Kidney tubule cell (primary cell): ENCODE data around the gene PSMD4.
"Not testable (repeated sequence)": the region's sequence is repeated elsewhere in the genome, so short reads cannot be mapped to it uniquely, and the experiment has no call there.

ENCODE experiments used
- DNase-seq: peaks from one replicate; pipeline ENCODE4 v3.0.0-alpha.2; 2018; ENCODE audit warnings: low spot score

The PSMD4 gene

GRCh38 chr1:151273924-151274466 is 19.5 kb downstream of the PSMD4 start:
- peak; percentile 64 for DNase-seq

GRCh38 chr1:151275341-151275740 is 20.8 kb downstream of the PSMD4 start:
- DNase-seq: not testable (repeated sequence)

- DNase-seq: peak; percentile 32
These were observed 22.7 kb downstream of the PSMD4 start for GRCh38 chr1:151277249-151277648.

- peak; percentile 97 for DNase-seq
These were observed 26.9 kb downstream of the PSMD4 start for GRCh38 chr1:151281225-151281968.

- peak; percentile 100 for DNase-seq
These were observed 27.7 kb downstream of the PSMD4 start, which contains the start of gene ZNF687 for GRCh38 chr1:151281969-151282882. ZNF687 (plus strand) TSS chr1:151282299; CDS start chr1:151286292, 3,993 bp downstream.

GRCh38 chr1:151282883-151283725 is 28.6 kb downstream of the PSMD4 start:
- DNase-seq: peak; percentile 28

- no peak for DNase-seq
These were observed 29.6 kb downstream of the PSMD4 start for GRCh38 chr1:151284013-151284577.

- DNase-seq: no peak
These were observed 32.2 kb downstream of the PSMD4 start for GRCh38 chr1:151286619-151287340.

- no peak for DNase-seq
These were observed 32.8 kb downstream of the PSMD4 start for GRCh38 chr1:151287341-151287699.

- DNase-seq: no peak
These were observed 33.4 kb downstream of the PSMD4 start for GRCh38 chr1:151287767-151288500.

GRCh38 chr1:151288502-151288901 is 34.0 kb downstream of the PSMD4 start:
- DNase-seq: no peak

- no peak for DNase-seq
These were observed 34.8 kb downstream of the PSMD4 start for GRCh38 chr1:151289080-151289935.

- DNase-seq: no peak
These were observed 35.6 kb downstream of the PSMD4 start for GRCh38 chr1:151289991-151290708.

GRCh38 chr1:151290709-151291303 is 36.3 kb downstream of the PSMD4 start:
- no peak for DNase-seq

- no peak for DNase-seq
These were observed 37.9 kb downstream of the PSMD4 start for GRCh38 chr1:151292207-151293030.

- DNase-seq: no peak
These were observed 38.6 kb downstream of the PSMD4 start for GRCh38 chr1:151293093-151293492.
